GM21526 (cell line): ENCODE results near the gene ZNF80.
"Not testable (repeated sequence)": the region's sequence is repeated elsewhere in the genome, so short reads cannot be mapped to it uniquely, and the experiment has no call there.

Experiments
- ATAC-seq: cut with Tn5 transposase; IDR thresholded peaks from one replicate; pipeline ENCODE4 v1.9.1; 2021; ENCODE audit warnings: moderate library complexity; ENCODE audit not compliant: unreplicated experiment, low FRiP score

The ZNF80 gene

DNA sequence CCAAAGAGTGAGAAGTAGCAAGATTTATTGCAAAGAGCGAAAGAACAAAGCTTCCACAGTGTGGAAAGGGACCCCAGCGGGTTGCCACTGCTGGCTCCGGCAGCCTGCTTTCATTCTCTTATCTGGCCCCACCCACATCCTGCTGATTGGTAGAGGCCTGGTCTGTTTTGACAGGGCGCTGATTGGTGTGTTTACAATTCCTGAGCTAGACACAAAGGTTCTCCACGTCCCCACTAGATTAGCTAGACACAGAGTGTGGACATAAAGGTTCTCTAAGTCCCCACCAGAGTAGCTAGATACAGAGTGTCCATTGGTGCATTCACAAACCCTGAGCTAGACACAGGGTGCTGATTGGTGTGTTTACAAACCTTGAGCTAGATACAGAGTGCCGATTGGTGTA is at the start of gene ZNF80:
TSS of gene ZNF80 (minus strand) at position 101 of the 400 bp plus-strand sequence. CDS start 504 bp downstream, outside the sequence.
- ATAC-seq, result not testable (repeated sequence)

- no peak for ATAC-seq
Measured at GRCh38 chr3:114286266-114286665, 48.9 kb upstream of the ZNF80 start.

- ATAC-seq, result no peak
Measured at GRCh38 chr3:114285648-114286230, 48.4 kb upstream of the ZNF80 start.

DNA sequence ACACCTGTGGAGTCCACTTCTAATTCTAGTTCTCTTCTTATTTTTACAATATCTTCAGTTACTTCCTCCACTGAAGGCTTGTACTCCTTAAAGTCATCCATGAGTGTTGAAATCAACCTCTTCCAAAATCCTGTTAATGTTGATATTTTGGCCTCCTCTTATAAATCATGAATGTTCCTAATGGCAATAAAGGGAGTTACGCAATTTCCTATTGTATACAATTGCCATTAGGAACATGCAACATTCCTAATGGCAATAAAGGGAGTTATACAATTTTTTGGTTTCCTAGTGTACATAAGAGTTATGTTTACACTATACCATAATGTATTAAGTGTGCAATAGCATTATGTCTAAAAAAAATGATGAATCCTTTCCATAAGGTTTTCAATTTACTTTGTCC is 47.3 kb upstream of the ZNF80 start:
- ATAC-seq, result no peak

- not testable (repeated sequence) for ATAC-seq
Measured at GRCh38 chr3:114276856-114277255, 39.5 kb upstream of the ZNF80 start.

GRCh38 chr3:114274929-114275328 is 37.6 kb upstream of the ZNF80 start:
- no peak for ATAC-seq

DNA sequence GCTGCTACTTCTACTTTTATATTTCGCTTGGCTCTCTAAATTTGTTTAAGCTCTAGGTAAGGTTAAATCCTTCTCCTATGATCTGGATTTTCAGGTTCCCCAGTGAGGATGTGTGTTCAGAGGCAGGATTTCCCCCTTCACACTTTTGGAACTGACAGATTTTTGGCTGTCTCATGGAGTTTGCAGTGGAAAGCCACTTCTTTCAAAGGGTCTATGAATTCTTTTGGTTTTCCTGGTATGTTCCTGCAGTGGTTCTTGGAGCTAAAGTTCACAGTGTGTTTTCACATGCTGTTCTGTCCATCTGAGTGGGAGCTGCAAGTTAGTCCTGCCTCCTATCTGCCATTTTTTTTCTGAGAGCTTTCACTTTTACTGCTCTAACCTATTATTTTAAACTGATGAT is 34.9 kb upstream of the ZNF80 start:
- ATAC-seq, result no peak

DNA sequence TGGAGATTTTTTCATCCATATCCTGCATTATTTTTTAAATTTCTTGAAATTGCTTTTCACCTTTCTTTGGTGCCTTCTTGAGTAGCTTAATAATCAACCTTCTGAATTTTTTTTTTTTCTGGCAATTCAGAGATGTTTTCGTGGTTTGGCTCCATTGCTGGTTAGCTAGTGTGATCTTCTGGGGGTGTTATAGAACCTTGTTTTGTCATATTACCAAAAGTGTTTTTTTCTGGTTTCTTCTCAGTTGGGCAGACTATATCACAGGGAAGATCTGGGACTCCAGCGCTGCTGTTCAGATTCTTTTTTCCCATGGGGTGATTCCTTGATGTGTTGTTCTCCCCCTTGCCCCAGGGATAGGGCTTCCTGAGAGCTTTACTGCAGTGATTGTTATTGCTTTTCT is 32.6 kb upstream of the ZNF80 start:
- no peak for ATAC-seq

GRCh38 chr3:114260152-114260551 is 22.8 kb upstream of the ZNF80 start:
- no peak for ATAC-seq

- ATAC-seq, result no peak
Measured at GRCh38 chr3:114259566-114259965, 22.2 kb upstream of the ZNF80 start.

- ATAC-seq, result no peak
Measured at GRCh38 chr3:114253505-114253904, 16.1 kb upstream of the ZNF80 start.

DNA sequence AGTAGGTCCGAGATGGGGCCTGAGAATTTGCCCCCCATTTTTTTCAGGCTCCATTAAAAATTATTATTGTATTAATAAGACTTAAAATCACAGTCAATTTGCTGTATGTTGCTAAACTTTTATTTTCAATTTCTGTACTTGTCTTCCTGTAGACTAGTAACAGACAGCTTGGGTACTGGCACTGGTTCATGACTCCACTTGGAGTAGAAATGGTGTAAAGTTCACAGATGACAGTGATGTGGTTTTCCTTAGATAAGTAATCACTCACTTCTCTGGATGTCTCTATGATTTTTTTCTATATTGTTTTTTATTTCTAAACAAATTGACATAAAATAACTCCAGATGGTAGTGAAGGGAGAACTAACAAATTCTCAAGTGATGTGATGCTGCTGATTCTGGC is 15.6 kb upstream of the ZNF80 start:
- ATAC-seq, result no peak

DNA sequence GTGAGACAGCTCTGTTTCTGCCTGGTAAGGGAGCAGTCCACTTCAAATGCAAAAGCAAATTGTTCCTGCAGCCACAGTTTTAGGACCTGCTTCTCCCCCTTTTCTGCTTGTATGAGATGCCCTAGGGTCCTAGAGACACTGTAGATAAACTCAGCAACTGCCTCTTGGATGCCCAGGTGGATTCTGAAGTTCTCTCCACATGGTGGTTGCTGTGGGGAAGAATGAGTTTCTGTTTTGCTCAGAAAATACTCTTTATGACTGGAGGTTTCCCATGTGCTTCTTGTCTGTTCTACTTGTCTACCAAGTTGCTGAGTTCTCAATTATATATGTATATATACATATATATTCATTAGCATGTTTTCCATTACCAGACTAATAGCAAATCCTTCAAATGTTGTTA is 5.6 kb upstream of the ZNF80 start:
- ATAC-seq, result peak; percentile 87

- no peak for ATAC-seq
Measured at GRCh38 chr3:114241262-114241661, 3.9 kb upstream of the ZNF80 start.

GRCh38 chr3:114238146-114238785 is 888 bp upstream of the ZNF80 start:
- not testable (repeated sequence) for ATAC-seq

DNA sequence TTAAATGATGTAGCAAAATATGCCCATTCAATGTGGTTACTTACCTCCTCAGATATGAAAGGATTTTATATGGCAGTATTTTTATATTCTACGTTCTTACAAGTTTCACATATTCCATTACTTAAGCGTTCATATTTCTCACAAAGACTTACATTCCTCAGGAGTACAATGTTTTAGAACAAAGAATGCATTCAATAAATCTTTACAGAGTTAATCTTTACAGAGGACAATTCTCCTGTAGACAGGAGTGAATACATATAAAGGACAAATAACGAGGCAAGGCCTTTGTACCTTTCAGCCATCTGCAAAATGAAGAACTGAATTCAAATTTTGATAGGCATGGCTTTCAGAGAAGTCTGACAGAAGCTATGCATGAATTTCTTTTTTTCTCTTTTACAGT is 1.9 kb downstream of the ZNF80 start:
- no peak for ATAC-seq

- no peak for ATAC-seq
Measured at GRCh38 chr3:114234745-114235144, 2.6 kb downstream of the ZNF80 start.

DNA sequence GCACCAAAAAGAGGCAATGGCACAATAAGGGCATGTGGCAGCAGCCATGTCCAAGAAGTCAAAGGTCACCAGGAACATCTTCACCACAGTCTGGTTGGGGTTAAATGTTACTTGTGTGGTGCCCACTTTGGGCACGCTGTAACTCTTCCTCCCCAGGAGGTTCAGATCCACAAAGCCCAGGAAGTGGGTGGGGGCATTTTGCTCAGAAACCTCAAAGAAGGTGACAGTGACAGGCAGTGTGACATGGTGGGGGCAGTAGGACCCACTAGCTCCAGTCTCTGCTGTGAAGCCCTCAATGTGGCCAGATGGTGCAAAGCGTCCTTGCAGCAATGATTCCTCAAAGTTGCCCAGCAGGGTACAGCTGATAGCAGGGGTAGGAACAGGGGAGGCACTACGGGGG is 5.8 kb downstream of the ZNF80 start:
- ATAC-seq, result no peak

DNA sequence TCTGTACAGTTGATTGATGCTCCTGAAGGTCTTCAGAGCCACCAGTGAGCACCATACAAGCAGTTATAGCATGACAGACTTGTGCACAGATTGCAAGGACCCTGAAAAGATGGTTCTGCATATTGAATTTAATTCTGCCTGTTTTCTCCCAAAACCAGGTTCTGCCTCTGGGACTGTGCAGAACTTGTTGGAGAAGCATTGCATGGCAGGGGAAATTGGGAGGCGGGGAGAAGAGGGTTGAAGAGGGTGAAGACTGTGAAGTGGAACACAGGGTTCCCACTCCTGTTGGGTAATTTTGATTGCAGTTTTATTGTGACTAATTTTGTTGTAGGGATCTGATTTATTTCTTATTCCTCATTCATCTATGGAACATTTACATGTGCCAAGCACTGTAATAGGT is 10.3 kb downstream of the ZNF80 start:
- no peak for ATAC-seq

GRCh38 chr3:114226313-114226712 is 11.1 kb downstream of the ZNF80 start:
- no peak for ATAC-seq

DNA sequence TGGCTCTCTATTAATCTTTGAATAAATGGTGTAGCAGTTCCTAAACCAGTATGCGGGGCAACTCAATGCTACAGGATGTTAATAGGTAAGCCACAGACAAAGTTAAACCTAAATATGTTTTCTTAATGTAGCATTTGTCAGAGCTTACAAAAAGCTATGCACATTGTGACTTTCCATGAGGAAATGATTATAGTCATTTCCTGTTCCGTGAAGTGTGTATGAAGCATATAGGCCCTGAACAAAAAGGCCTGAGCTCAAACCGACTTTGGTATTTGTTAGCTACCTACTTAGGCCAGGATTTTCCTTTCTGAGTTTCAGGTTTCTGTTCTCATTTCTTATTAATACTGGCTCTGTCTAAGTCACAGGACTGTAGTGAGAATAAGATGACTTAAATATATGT is 14.2 kb downstream of the ZNF80 start:
- ATAC-seq, result peak; percentile 82

DNA sequence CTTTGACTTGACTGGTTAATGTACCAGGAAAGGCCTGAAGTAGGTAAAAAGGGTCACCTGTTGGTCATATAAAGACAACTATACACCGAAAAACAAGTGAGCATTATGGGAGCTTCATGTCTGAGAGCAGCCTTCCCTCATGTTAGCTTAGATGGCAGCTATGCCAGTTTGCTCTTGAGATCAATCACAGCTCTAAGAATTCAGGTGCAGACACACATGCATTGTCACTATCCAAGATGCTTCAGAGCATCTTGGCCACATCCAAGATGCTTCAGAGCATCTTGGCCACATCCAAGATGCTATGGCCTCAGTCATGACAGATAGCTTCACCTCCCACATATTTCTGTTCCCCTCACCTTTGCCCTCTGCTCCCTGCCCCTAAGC is 15.5 kb downstream of the ZNF80 start:
- no peak for ATAC-seq
